ENCODE results near the gene NTSR1.

DNA sequence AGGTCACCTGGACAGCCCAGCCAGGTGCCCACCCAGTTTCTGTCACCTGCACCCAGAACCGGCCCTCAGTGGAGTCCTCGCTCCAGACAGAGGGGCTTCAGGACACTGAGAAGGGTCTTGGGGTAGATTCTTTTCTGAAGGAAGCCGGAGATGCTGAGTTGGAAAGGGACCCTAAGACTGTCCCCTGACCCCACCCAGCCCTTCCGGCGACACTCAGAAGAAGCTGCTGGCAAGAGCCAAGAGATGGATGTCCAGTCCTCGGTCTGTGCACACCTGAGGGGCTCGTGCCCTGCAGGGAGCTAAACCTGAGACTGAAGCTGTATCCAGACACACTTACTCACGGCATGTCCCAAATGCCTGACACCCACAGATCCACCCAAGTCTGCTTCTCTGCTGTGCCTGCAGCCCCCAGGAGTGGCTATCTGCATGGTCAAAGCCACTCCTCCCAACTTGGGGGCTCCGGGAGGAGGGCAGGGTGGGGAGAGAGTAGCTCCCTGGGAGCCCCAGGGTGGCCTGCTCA, 20.2 kb downstream of the NTSR1 start:
- TF ChIP-seq, protein P1, sequence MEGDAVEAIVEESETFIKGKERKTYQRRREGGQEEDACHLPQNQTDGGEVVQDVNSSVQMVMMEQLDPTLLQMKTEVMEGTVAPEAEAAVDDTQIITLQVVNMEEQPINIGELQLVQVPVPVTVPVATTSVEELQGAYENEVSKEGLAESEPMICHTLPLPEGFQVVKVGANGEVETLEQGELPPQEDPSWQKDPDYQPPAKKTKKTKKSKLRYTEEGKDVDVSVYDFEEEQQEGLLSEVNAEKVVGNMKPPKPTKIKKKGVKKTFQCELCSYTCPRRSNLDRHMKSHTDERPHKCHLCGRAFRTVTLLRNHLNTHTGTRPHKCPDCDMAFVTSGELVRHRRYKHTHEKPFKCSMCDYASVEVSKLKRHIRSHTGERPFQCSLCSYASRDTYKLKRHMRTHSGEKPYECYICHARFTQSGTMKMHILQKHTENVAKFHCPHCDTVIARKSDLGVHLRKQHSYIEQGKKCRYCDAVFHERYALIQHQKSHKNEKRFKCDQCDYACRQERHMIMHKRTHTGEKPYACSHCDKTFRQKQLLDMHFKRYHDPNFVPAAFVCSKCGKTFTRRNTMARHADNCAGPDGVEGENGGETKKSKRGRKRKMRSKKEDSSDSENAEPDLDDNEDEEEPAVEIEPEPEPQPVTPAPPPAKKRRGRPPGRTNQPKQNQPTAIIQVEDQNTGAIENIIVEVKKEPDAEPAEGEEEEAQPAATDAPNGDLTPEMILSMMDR (IDR thresholded peaks at IDR 0.05; ENCODE audit: low read depth, low read length), result no peak
- no peak for TF ChIP-seq EZH2phosphoT487 (IDR thresholded peaks at IDR 0.05; ENCODE audit: low read depth)

All from OCI-LY3 (cell line).